ENCODE data around the gene BACE2.
"Not testable (repeated sequence)": the region's sequence is repeated elsewhere in the genome, so short reads cannot be mapped to it uniquely, and the experiment has no call there.

Gene BACE2

GRCh38 chr21:41246808-41247207 is 78.8 kb downstream of the BACE2 start:
- Histone ChIP-seq H3K36me3 (ENCODE audit: insufficient read depth, low read length) (no peaks in the 10 kb centered on the region), H3K4me3 (ENCODE audit: low read length) (no peak overlapping the region), H3K27me3 (ENCODE audit: insufficient read depth, low read length) (no peaks in the 10 kb centered on the region), H3K4me1 (ENCODE audit: insufficient read depth, low read length) (no peaks in the 10 kb centered on the region), H3K9me3 (ENCODE audit: low read length) (no peaks in the 10 kb centered on the region), H2AFZ (ENCODE audit: low read depth, low read length) (no peak overlapping the region)

- Histone ChIP-seq H2AFZ (ENCODE audit: low read depth, low read length) (no peak overlapping the region), H3K36me3 (ENCODE audit: insufficient read depth, low read length) (no peaks in the 10 kb centered on the region), H3K4me3 (ENCODE audit: low read length) (no peak overlapping the region), H3K9me3 (ENCODE audit: low read length) (no peaks in the 10 kb centered on the region), H3K27me3 (ENCODE audit: insufficient read depth, low read length) (no peaks in the 10 kb centered on the region), H3K4me1 (ENCODE audit: insufficient read depth, low read length) (no peaks in the 10 kb centered on the region)
Observed at GRCh38 chr21:41247561-41248545, 79.9 kb downstream of the BACE2 start.

- no peak overlapping the region for H3K4me3 ChIP-seq (ENCODE audit: low read length)
- H2AFZ ChIP-seq (ENCODE audit: low read depth, low read length) = no peak overlapping the region
- H3K9me3 ChIP-seq (ENCODE audit: low read length) = no peaks in the 10 kb centered on the region
- no peaks in the 10 kb centered on the region for H3K27me3 ChIP-seq (ENCODE audit: insufficient read depth, low read length)
- H3K36me3 ChIP-seq (ENCODE audit: insufficient read depth, low read length) = no peaks in the 10 kb centered on the region
- H3K4me1 ChIP-seq (ENCODE audit: insufficient read depth, low read length) = no peaks in the 10 kb centered on the region
Observed at GRCh38 chr21:41249476-41249875, 81.5 kb downstream of the BACE2 start.

- Histone ChIP-seq H3K4me3 (ENCODE audit: low read length) (no peak overlapping the region), H3K4me1 (ENCODE audit: insufficient read depth, low read length) (no peaks in the 10 kb centered on the region), H3K9me3 (ENCODE audit: low read length) (no peaks in the 10 kb centered on the region), H3K36me3 (ENCODE audit: insufficient read depth, low read length) (no peaks in the 10 kb centered on the region), H2AFZ (ENCODE audit: low read depth, low read length) (no peak overlapping the region), H3K27me3 (ENCODE audit: insufficient read depth, low read length) (no peaks in the 10 kb centered on the region)
Observed at GRCh38 chr21:41250519-41250918, 82.6 kb downstream of the BACE2 start.

- H3K27me3 ChIP-seq (ENCODE audit: insufficient read depth, low read length) = no peaks in the 10 kb centered on the region
- H2AFZ ChIP-seq (ENCODE audit: low read depth, low read length) = no peak overlapping the region
- H3K4me1 ChIP-seq (ENCODE audit: insufficient read depth, low read length) = no peaks in the 10 kb centered on the region
- no peak overlapping the region for H3K4me3 ChIP-seq (ENCODE audit: low read length)
- no peaks in the 10 kb centered on the region for H3K9me3 ChIP-seq (ENCODE audit: low read length)
- H3K36me3 ChIP-seq (ENCODE audit: insufficient read depth, low read length) = no peaks in the 10 kb centered on the region
Observed at GRCh38 chr21:41251961-41252642, 84.1 kb downstream of the BACE2 start.

- Histone ChIP-seq H3K4me3 (ENCODE audit: low read length) (no peak overlapping the region), H3K36me3 (ENCODE audit: insufficient read depth, low read length) (no peaks in the 10 kb centered on the region), H3K4me1 (ENCODE audit: insufficient read depth, low read length) (no peaks in the 10 kb centered on the region), H2AFZ (ENCODE audit: low read depth, low read length) (no peak overlapping the region), H3K9me3 (ENCODE audit: low read length) (no peaks in the 10 kb centered on the region), H3K27me3 (ENCODE audit: insufficient read depth, low read length) (no peaks in the 10 kb centered on the region)
Observed at GRCh38 chr21:41254090-41254700, 86.2 kb downstream of the BACE2 start.

GRCh38 chr21:41255190-41255589 is 87.2 kb downstream of the BACE2 start:
- no peaks in the 10 kb centered on the region for H3K9me3 ChIP-seq (ENCODE audit: low read length)
- H3K4me1 ChIP-seq (ENCODE audit: insufficient read depth, low read length) = no peaks in the 10 kb centered on the region
- no peaks in the 10 kb centered on the region for H3K36me3 ChIP-seq (ENCODE audit: insufficient read depth, low read length)
- H3K27me3 ChIP-seq (ENCODE audit: insufficient read depth, low read length) = no peaks in the 10 kb centered on the region
- H2AFZ ChIP-seq (ENCODE audit: low read depth, low read length) = no peak overlapping the region
- no peak overlapping the region for H3K4me3 ChIP-seq (ENCODE audit: low read length)

- H3K4me1 ChIP-seq (ENCODE audit: insufficient read depth, low read length); H3K27me3 ChIP-seq (ENCODE audit: insufficient read depth, low read length); H3K9me3 ChIP-seq (ENCODE audit: low read length); H3K36me3 ChIP-seq (ENCODE audit: insufficient read depth, low read length); H2AFZ ChIP-seq (ENCODE audit: low read depth, low read length); H3K4me3 ChIP-seq (ENCODE audit: low read length): not testable (repeated sequence)
Observed at GRCh38 chr21:41256231-41256630, 88.3 kb downstream of the BACE2 start.

GRCh38 chr21:41256771-41257702 is 89.1 kb downstream of the BACE2 start:
- Histone ChIP-seq H3K4me1 (ENCODE audit: insufficient read depth, low read length) (no peaks in the 10 kb centered on the region), H3K36me3 (ENCODE audit: insufficient read depth, low read length) (no peaks in the 10 kb centered on the region), H2AFZ (ENCODE audit: low read depth, low read length) (no peak overlapping the region), H3K9me3 (ENCODE audit: low read length) (no peaks in the 10 kb centered on the region), H3K4me3 (ENCODE audit: low read length) (no peak overlapping the region), H3K27me3 (ENCODE audit: insufficient read depth, low read length) (no peaks in the 10 kb centered on the region)

- no peaks in the 10 kb centered on the region for H3K36me3 ChIP-seq (ENCODE audit: insufficient read depth, low read length)
Observed at GRCh38 chr21:41258617-41259016, 90.7 kb downstream of the BACE2 start.

GRCh38 chr21:41260428-41260827 is 92.5 kb downstream of the BACE2 start:
- no peak overlapping the region for H2AFZ ChIP-seq (ENCODE audit: low read depth, low read length)
- no peaks in the 10 kb centered on the region for H3K27me3 ChIP-seq (ENCODE audit: insufficient read depth, low read length)
- no peak overlapping the region for H3K4me3 ChIP-seq (ENCODE audit: low read length)
- no peaks in the 10 kb centered on the region for H3K9me3 ChIP-seq (ENCODE audit: low read length)
- no peaks in the 10 kb centered on the region for H3K36me3 ChIP-seq (ENCODE audit: insufficient read depth, low read length)
- H3K4me1 ChIP-seq (ENCODE audit: insufficient read depth, low read length) = no peaks in the 10 kb centered on the region

More at GRCh38 chr21:41258617-41259016, 90.7 kb downstream of the BACE2 start:
- Histone ChIP-seq H3K4me1 (ENCODE audit: insufficient read depth, low read length) (no peaks in the 10 kb centered on the region), H3K27me3 (ENCODE audit: insufficient read depth, low read length) (no peaks in the 10 kb centered on the region), H3K4me3 (ENCODE audit: low read length) (no peak overlapping the region), H3K9me3 (ENCODE audit: low read length) (no peaks in the 10 kb centered on the region), H2AFZ (ENCODE audit: low read depth, low read length) (no peak overlapping the region)

GRCh38 chr21:41267346-41267745 is 99.4 kb downstream of the BACE2 start:
- no peak overlapping the region for H2AFZ ChIP-seq (ENCODE audit: low read depth, low read length)
- H3K36me3 ChIP-seq (ENCODE audit: insufficient read depth, low read length) = no peaks in the 10 kb centered on the region
- no peaks in the 10 kb centered on the region for H3K4me1 ChIP-seq (ENCODE audit: insufficient read depth, low read length)
- no peak overlapping the region for H3K4me3 ChIP-seq (ENCODE audit: low read length)
- no peaks in the 10 kb centered on the region for H3K27me3 ChIP-seq (ENCODE audit: insufficient read depth, low read length)
- no peaks in the 10 kb centered on the region for H3K9me3 ChIP-seq (ENCODE audit: low read length)

Measured in neuron (in vitro differentiated cells).